Endothelial cell (in vitro differentiated cells): ENCODE measurements around the gene GPC3. TPM values are rescaled to one million over a fixed set of nuclear protein-coding genes. Genes with fewer than 3 reads are reported as not detected.

Experiments
- DNase-seq: peaks from one replicate; pipeline ENCODE4 v3.0.0; 2021; ENCODE audit warnings: low spot score
- H3K27ac Mint-ChIP-seq: one replicate; pipeline ENCODE4 v1.8.0; 2021; ENCODE audit warnings: mixed read lengths, inconsistent platforms; ENCODE audit not compliant: unreplicated experiment
- H3K27me3 Mint-ChIP-seq: one replicate; pipeline ENCODE4 v1.8.0; 2021; ENCODE audit warnings: mild to moderate bottlenecking, moderate library complexity, mixed read lengths, inconsistent platforms; ENCODE audit not compliant: unreplicated experiment
- H3K36me3 Mint-ChIP-seq: one replicate; pipeline ENCODE4 v1.8.0; 2021; ENCODE audit warnings: mild to moderate bottlenecking, low read depth, mixed read lengths, inconsistent platforms; ENCODE audit not compliant: unreplicated experiment
- H3K4me1 Mint-ChIP-seq: one replicate; pipeline ENCODE4 v1.8.0; 2021; ENCODE audit warnings: mild to moderate bottlenecking, mixed read lengths, inconsistent platforms; ENCODE audit not compliant: unreplicated experiment
- H3K4me3 Mint-ChIP-seq: one replicate; pipeline ENCODE4 v1.8.0; 2021; ENCODE audit warnings: mild to moderate bottlenecking, mixed read lengths, inconsistent platforms; ENCODE audit not compliant: unreplicated experiment
- H3K9me3 Mint-ChIP-seq: one replicate; pipeline ENCODE4 v1.8.0; 2021; ENCODE audit warnings: mixed read lengths, inconsistent platforms; ENCODE audit not compliant: unreplicated experiment
- CTCF ChIP-seq: fragments of 200-600 bp; sonication (generic); IDR thresholded peaks from one replicate; pipeline ENCODE4 v1.5.0; 2021; ENCODE audit warnings: antibody characterized with exemption; ENCODE audit not compliant: unreplicated experiment
- total RNA-seq: library from RNA; stranded (reverse); fragmentation: NEBNext Ultra II Directional; extraction: Animal tissue kit (Norgen Biotek cat#: 25700); gene quantifications from one replicate; pipeline ENCODE4 v1.2.1, GENCODE V29; 2021; ENCODE audit not compliant: unreplicated experiment

Gene GPC3
- total RNA-seq, 1 donor from 2014 or later, result 4.7 TPM

- no peak for TF ChIP-seq CTCF
- H3K9me3 Mint-ChIP-seq, result no peaks in the 10 kb centered on the region
- DNase-seq, result no peak
- H3K27ac Mint-ChIP-seq, result no peak overlapping the region
- no peak overlapping the region for H3K4me3 Mint-ChIP-seq
- H3K4me1 Mint-ChIP-seq, result no peaks in the 10 kb centered on the region
- H3K27me3 Mint-ChIP-seq, result no peaks in the 10 kb centered on the region
- H3K36me3 Mint-ChIP-seq, result no peaks in the 10 kb centered on the region
Measured at GRCh38 chrX:133601116-133601515, 384.3 kb downstream of the GPC3 start.

- H3K9me3 Mint-ChIP-seq, result no peaks in the 10 kb centered on the region
- no peak for TF ChIP-seq CTCF
- H3K4me1 Mint-ChIP-seq, result no peaks in the 10 kb centered on the region
- no peaks in the 10 kb centered on the region for H3K27me3 Mint-ChIP-seq
- no peak overlapping the region for H3K27ac Mint-ChIP-seq
- H3K4me3 Mint-ChIP-seq, result no peak overlapping the region
- H3K36me3 Mint-ChIP-seq, result no peaks in the 10 kb centered on the region
- no peak for DNase-seq
Measured at GRCh38 chrX:133600536-133600935, 384.9 kb downstream of the GPC3 start.

GRCh38 chrX:133598601-133599335 is 386.6 kb downstream of the GPC3 start:
- Mint-ChIP-seq H3K36me3 (no peaks in the 10 kb centered on the region), H3K27ac (no peak overlapping the region), H3K4me3 (no peak overlapping the region), H3K27me3 (no peaks in the 10 kb centered on the region), H3K9me3 (no peaks in the 10 kb centered on the region), H3K4me1 (no peaks in the 10 kb centered on the region)
- no peak for TF ChIP-seq CTCF
- DNase-seq, result no peak

- Mint-ChIP-seq H3K4me3 (no peak overlapping the region), H3K36me3 (no peaks in the 10 kb centered on the region), H3K27ac (no peak overlapping the region), H3K4me1 (no peaks in the 10 kb centered on the region), H3K27me3 (no peaks in the 10 kb centered on the region), H3K9me3 (no peaks in the 10 kb centered on the region)
- DNase-seq, result no peak
- no peak for TF ChIP-seq CTCF
Measured at GRCh38 chrX:133594156-133594555, 391.2 kb downstream of the GPC3 start.

- Mint-ChIP-seq H3K9me3 (no peaks in the 10 kb centered on the region), H3K4me3 (no peak overlapping the region), H3K27ac (no peak overlapping the region), H3K4me1 (no peaks in the 10 kb centered on the region), H3K36me3 (no peaks in the 10 kb centered on the region), H3K27me3 (no peaks in the 10 kb centered on the region)
- DNase-seq, result no peak
- no peak for TF ChIP-seq CTCF
Measured at GRCh38 chrX:133593531-133593930, 391.9 kb downstream of the GPC3 start.
